Activated effector memory CD4-positive, alpha-beta T cell treated with anti-CD3 and anti-CD28 coated beads, Interleukin-2, amount 50 U/mL, for 16 hours (primary cell): ENCODE results near the gene GPC3.

Source experiments
- DNase-seq: peaks from one replicate; pipeline ENCODE4 v3.0.0-alpha.2; 2020

The GPC3 gene

GRCh38 chrX:133670383-133670782 lies 315.0 kb downstream of the GPC3 start:
- DNase-seq: no peak

GRCh38 chrX:133669214-133669613 lies 316.2 kb downstream of the GPC3 start:
- DNase-seq: no peak

- DNase-seq: no peak
These were observed 317.0 kb downstream of the GPC3 start for GRCh38 chrX:133668225-133668931.

- no peak for DNase-seq
These were observed 319.1 kb downstream of the GPC3 start for GRCh38 chrX:133666256-133666655.

GRCh38 chrX:133661962-133662839 lies 323.2 kb downstream of the GPC3 start:
- no peak for DNase-seq

DNA sequence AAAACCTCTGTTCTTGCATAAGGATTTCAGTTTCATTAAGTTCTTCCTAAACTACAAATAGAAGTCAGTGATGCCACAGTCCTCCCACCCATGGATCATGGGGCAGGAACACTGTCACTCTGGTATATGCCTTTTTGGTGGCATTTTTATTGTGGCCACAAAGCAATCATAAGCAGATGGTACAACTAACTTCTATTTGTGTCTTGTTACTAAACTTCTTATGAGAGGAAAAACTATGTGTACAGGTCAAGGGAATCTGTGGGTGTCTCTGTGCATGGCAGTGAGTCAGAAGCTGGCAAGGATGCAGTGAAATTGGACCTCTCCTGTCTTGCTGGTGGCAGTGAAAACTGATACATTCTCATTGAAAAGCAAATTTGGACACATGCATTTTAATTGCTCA lies 325.1 kb downstream of the GPC3 start:
- no peak for DNase-seq

GRCh38 chrX:133658293-133658911 lies 327.0 kb downstream of the GPC3 start:
- DNase-seq: no peak

GRCh38 chrX:133655275-133656265 lies 329.8 kb downstream of the GPC3 start:
- no peak for DNase-seq

DNA sequence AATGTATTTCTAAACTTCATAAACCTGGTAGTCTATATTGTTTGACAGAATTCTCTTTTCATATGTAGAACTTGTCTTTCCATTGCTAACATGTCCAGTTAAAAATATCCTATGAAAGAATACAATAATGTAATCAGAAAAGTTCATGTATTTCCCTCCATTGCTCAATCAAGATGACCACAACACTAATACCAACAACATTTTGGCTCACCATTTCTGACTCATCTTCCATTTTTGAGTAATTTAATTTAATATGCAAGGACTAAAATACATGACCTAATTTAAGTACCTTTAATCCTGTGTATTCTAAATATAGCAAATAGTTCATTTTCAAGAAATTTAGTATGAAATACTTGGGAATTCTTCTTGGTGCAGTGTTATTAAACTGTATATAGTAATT lies 330.6 kb downstream of the GPC3 start:
- no peak for DNase-seq

DNA sequence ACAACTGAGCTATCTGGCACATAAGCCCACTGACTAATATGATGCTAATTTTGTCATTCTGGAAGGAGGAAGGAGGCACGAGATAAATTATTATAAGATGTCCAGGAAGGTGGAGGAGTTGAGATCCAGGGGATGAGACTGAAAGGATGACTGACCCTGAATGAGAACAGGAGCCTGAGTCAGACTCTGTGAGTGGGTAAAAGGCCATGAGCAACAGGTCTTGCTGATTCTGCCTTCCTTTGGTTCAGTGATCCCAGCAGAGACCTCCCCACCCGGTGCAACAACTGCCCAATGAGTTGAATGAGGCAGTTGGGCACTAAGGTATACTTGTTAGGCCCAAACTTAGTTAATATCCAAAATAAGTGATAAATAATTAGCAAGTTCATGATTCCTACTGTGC lies 332.0 kb downstream of the GPC3 start:
- DNase-seq: no peak

- no peak for DNase-seq
These were observed 333.2 kb downstream of the GPC3 start for GRCh38 chrX:133652185-133652584.

GRCh38 chrX:133650239-133650638 lies 335.2 kb downstream of the GPC3 start:
- no peak for DNase-seq

GRCh38 chrX:133649651-133650050 lies 335.7 kb downstream of the GPC3 start:
- DNase-seq: no peak

GRCh38 chrX:133648594-133648993 lies 336.8 kb downstream of the GPC3 start:
- no peak for DNase-seq

DNA sequence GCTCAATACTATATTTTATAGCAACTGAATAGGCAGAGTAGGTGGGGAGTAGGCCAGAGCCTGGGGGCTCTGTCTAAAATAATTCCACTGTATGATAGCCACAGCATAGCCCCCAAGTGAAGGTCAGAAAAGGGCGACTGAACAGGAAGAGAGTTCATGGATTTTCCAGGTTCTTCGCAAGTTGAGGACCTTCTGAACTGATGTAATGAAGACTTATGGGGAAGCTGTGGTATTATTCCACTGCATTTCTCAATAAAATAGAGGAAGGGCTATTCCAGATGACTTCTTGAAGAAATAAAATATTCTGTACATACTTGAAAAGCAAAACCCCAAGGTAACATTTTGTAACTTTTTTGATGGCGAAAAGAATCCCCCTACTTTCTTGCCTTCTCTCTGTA lies 338.7 kb downstream of the GPC3 start:
- no peak for DNase-seq

GRCh38 chrX:133645977-133646718 lies 339.2 kb downstream of the GPC3 start:
- DNase-seq: no peak

DNA sequence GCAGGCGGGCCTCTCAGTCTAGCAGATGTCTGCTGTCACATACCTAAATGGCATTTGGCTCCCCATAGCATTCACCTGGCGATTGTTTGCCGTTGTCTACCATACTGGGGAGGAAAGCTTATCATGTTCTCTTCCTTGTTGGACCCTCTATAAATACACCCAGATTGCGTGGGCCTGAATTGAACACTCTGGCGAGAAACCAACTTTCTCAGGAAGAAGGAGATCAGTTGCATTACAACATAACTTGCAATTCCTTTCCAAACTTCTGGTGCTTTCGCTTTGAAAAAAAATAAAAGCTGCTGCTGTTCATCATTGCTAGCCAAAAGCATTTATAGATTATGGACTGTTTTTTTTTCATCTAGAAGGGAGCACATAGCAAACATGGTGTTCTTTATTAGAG lies 340.1 kb downstream of the GPC3 start:
- DNase-seq: no peak

- no peak for DNase-seq
These were observed 345.0 kb downstream of the GPC3 start for GRCh38 chrX:133640161-133641015.

DNA sequence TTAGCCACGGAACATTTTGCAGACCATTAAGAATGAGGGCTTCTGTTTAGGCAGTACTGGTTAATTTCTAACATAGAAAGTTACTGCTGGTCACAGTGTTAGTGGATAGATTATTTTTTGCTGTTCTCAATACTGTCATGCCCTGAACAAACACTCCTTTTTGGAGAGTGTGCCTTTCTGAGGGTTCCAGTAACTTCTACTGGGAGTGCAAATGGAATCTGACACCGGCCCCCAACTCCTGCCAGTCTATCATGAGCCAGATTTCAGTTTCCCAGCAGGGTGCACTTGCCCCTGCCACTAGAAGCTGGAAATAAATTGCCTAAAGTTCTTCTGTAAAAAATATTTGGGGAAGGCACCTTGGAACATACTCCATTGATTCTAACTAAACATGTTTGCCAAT lies 345.7 kb downstream of the GPC3 start:
- DNase-seq: no peak

- no peak for DNase-seq
These were observed 347.1 kb downstream of the GPC3 start for GRCh38 chrX:133638285-133638684.

- DNase-seq: no peak
These were observed 347.6 kb downstream of the GPC3 start for GRCh38 chrX:133637765-133638164.
